Stimulated activated CD4-positive, alpha-beta T cell treated with anti-CD3 and anti-CD28 coated beads, Interleukin-2, amount 100 ng/mL, for 24 hours (primary cell): ENCODE data around the gene INTU.
"Not testable (repeated sequence)": the region's sequence is repeated elsewhere in the genome, so short reads cannot be mapped to it uniquely, and the experiment has no call there.

Experiments
- DNase-seq, 2 donors: peaks; one replicate each; pipeline ENCODE4 v3.0.0-alpha.2; 2020

Gene INTU

DNA sequence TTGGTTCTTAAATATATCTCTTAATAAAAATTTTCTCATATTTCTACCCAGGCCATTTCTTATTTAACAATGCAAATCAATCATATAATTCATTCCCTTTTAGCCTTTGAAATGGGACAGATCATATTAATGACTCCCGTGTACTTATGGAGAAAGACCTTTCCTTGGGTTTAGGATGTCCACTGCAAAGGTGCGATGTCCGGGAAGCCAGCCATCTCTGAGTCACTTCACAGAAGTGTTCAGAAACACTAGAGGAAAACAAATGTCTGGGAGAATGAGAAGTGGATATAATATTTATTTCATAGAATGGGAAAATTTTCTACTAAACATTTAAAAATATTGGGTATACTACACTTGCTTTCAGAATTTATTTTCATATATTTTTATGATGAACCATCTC is 15.3 kb downstream of the INTU start:
- no peak for DNase-seq

- DNase-seq, result not testable (repeated sequence)
These were observed 22.8 kb downstream of the INTU start for GRCh38 chr4:127655590-127655989.

GRCh38 chr4:127656047-127656680 is 23.4 kb downstream of the INTU start:
- no peak for DNase-seq

DNA sequence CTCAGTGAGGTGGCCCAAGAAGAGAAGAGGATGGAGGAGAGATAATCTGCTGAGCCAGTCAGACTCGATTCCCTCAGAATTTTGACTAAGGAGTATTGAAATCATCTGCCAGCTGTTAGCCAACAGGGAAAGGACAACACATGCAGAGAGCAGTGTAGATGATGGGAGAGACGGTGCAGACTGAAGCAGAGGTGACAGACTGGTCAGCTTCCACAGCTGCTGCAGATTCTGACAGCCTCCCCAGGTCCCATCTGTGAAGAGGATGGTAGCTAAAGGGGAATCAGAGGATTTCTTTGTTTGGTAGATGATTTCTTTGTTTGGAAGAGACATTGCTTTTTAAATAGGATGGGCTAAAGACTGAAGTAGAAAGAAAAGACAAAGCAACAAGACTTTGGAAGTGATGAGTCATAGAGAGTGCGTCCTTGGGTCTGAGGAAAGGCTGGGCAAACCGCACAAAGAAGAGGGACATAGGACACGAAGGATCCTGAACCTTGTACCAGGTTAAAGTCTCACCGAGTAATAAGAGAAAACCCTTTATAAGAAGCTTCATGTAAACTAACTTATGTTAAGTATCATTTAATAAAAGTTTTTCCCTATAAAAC is 27.6 kb downstream of the INTU start:
- DNase-seq, result no peak

GRCh38 chr4:127667116-127667515 is 34.4 kb downstream of the INTU start:
- DNase-seq, result no peak

DNA sequence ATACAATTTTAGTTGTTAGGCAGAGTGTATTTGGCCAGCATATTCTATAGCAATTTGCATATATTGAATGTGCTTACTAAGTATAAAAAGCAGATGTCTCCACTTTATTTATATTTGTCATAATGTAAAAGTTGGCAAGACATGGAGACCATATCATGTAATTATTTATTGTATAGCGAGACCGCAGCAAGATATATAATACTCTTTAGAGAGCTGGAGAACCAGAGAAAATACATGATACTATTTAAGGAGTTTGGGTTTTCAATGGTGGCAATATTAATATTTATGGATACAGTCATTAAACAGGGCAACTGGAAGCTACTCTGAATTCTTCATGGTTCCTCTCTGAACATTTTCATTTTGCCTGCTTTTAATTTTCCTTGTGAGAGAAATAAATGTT is 35.0 kb downstream of the INTU start:
- no peak for DNase-seq

- DNase-seq, result no peak
These were observed 36.0 kb downstream of the INTU start for GRCh38 chr4:127668770-127669169.

DNA sequence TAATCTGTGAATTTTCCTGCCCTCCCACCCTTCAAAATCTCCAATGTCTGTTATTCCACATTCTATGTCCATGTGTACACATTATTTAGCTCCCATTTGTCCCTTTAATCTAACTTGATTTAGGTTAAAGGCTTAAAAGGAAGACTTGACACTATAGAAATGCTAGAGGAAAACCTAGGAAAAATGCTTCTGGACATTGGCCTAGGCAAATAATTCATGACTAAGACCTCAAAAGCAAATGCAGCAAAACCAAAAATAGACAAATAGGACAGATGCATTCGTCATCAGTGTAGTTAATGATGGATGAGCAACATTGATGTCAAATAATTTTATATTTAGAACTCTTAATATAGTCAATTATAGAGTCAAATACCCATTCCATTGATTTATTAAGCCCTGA is 36.9 kb downstream of the INTU start:
- no peak for DNase-seq

GRCh38 chr4:127672111-127672510 is 39.4 kb downstream of the INTU start:
- no peak for DNase-seq

DNA sequence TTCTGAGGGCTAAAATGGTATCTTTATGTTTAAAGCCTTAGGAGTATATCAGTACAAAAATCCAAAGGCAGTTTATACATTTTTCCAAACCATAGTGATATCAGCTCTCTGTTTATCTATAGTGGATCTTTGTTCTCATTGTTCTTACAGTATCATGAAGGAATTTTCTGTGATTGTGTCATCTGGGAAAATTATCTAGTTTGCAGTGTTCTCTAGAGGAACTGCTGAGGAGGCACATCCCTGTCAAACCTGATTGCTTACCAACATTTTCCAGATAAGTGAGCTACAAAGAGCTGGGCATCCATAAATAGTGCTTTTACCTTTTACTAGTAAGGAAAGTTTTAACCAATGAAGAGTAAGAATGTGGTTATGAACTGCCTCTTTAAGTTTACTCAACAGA is 52.5 kb downstream of the INTU start:
- no peak for DNase-seq

GRCh38 chr4:127686658-127687057 is 53.9 kb downstream of the INTU start:
- DNase-seq, result no peak

DNA sequence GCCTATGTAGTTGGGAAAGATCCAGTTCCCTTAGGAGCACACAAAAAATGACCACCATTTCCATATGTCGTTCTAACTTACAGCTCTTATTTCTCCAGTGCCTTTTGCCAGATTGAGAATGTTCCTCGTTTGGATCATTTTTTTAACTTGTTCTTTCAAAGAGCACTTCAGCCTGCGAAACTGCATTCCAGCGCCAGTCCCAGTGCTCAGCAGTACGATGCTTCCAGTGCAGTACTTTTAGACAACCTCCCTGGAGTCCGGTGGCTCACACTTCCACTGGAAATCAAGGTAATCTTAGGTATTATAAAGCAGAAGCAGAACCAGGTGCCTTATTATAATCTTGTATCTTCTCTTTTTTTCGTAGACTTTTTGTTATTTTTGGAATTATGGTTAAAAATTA is 54.8 kb downstream of the INTU start:
- DNase-seq, result no peak

- no peak for DNase-seq
These were observed 66.0 kb downstream of the INTU start for GRCh38 chr4:127698789-127699200.

DNA sequence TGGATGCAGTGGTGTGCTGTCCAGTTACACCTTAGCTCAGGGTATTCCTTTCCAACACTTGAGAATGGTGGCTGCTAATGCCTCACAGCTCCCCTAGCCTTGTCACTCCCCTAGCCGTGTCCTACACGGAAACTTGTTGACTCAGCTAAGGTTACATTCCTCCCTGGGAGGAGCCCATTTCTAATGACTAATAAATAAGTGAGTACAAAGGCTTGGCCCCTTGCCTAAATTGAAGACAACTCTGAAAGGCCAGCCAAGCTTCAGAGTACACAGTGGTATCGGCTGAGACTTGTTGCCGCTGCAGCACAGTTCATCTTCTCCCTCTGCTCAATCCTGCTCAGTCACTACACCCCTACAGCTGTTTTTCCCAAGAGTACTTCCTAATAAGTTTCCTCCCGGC is 76.2 kb downstream of the INTU start:
- DNase-seq, result no peak

- DNase-seq, result no peak
These were observed 76.7 kb downstream of the INTU start for GRCh38 chr4:127709456-127709855.

DNA sequence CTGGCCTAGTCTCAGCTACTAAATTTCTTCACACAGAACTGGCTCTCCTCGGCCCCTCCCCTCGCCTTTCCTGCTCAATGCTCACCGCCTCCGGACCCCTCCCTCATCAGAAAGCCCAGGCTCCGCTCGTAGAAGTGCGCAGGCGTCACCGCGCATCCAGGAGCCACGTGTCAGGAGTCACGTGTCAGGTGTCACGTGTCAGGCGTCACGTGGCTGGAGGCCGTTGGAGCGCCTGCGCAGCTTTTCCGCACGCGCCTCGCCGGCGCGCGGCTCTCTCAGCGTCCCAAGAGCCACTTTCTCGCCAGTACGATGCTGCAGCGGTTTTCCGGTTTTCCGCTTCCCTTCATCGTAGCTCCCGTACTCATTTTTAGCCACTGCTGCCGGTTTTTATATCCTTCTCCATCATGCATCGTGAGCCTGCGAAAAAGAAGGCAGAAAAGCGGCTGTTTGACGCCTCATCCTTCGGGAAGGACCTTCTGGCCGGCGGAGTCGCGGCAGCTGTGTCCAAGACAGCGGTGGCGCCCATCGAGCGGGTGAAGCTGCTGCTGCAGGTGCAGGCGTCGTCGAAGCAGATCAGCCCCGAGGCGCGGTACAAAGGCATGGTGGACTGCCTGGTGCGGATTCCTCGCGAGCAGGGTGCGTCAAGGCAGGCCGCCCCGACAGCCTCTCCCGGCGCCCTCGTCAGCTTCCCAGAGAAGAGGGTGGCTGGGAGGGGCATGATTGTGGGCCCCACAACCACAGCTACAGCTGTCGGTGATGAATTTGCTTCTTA is 97.6 kb downstream of the INTU start, which contains the start of gene SLC25A31:
SLC25A31 (plus strand) TSS at position 259 of the 772 bp plus-strand sequence; CDS start at position 405, 146 bp downstream.
- no peak for DNase-seq

- DNase-seq, result no peak
These were observed 98.6 kb downstream of the INTU start for GRCh38 chr4:127731406-127731805.

- DNase-seq, result no peak
These were observed 100.0 kb downstream of the INTU start for GRCh38 chr4:127732623-127733328.

DNA sequence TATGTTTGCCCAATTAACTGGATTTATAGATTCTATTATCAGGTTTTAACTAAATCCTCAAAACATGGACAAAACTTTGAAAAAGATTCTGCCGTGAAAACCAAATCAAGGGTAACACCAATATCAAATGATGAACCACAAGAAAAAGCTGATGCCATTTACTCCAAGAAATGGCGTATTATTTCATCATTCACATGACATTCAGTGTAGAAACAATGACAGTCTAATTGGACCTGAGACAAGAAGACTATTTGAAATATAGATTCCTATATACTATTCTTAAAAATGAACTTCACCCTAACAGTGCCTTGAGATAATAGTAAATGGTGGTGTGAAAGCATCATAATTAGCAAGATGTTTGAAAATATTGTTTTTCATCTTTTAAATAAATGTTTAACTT is 102.2 kb downstream of the INTU start:
- DNase-seq, result no peak

- DNase-seq, result no peak
These were observed 104.5 kb downstream of the INTU start for GRCh38 chr4:127737295-127737694.

DNA sequence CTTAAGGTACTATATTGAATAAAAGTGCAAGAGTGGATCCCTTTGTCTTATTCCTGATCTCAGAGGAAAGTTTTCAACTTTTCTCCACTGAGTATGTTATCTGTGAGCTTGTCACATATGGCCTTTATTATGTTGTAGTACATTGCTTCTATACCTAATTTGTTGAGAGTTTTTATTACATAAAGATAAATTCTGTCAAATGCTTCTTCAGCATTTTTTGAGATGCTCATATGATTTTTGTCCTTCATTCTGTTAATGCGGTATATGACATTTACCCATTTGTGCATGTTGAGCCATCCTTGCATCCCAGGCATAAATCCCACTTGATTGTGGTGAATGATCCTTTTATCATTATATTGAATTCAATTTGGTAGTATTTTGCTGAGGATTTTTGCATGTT is 108.5 kb downstream of the INTU start:
- DNase-seq, result no peak

DNA sequence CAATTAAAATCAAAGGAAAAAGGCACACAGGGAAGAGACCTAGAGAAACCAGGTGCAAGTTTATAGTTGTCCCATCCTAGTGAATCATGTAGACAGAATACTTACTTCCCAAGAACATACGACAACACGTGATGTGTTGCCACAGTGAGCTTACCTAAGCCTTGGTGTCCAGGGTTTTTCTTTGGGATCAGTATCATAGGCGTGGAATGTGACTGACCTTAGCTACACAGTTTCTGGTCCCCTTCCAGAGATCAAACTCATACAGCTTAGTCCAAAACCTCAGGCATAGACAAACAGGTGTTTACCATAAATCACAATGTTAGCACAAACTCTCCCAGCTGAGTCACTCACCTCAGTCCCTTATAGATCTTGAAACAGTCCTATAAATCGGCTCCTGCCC is 115.1 kb downstream of the INTU start:
- DNase-seq, result no peak

DNA sequence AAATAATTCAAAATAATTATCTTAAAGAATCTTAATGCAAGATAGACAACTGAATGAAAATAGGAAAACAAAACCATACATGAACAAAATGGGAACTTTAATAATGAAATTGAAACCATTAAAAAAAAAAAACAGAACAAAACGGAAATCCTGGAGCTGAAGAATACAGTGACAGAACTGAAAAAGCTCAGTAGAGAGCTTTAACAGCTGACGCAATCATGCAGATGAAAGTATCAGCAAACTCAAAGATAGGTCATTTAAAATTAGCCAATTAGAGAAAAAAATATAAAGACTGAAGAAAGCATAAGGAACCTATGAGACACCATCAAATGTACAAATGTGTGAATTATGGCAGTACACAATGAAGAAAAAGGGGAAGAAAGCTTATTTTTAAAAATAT is 116.2 kb downstream of the INTU start:
- DNase-seq, result no peak

GRCh38 chr4:127756906-127757305 is 124.1 kb downstream of the INTU start:
- no peak for DNase-seq
